CD4-positive, alpha-beta T cell (primary cell): ENCODE results near the gene MAPK11. TPM values are rescaled to one million over a fixed set of nuclear protein-coding genes. Genes with fewer than 3 reads are reported as not detected.

Experiments
- ATAC-seq: fragments of 200-7000 bp; cut with Tn5 transposase; one replicate; pipeline ENCODE4 v1.10.0; 2022; ENCODE audit warnings: mild to moderate bottlenecking; ENCODE audit not compliant: poor library complexity
- CTCF ChIA-PET: fragments of 350-600 bp; sonication (Branson Sonifier 250); formaldehyde crosslinking; loops from one replicate; lab custom pipeline; 2021; ENCODE audit warnings: antibody characterized with exemption, inconsistent platforms; lab: Charles Lee
- POLR2A ChIA-PET: fragments of 350-600 bp; sonication (Branson Sonifier 250); formaldehyde crosslinking; loops from one replicate; lab custom pipeline; 2021; ENCODE audit warnings: antibody characterized with exemption, inconsistent platforms; lab: Charles Lee
- DNase-seq, 14 experiments: peaks; one replicate each; pipeline ENCODE4 v3.0.0-alpha.2; 2013 to 2020; ENCODE audit warnings: mixed read lengths in 2 of 14
- H3K27ac ChIP-seq, 2 donors: one replicate each; pipeline versions ENCODE4 v1.5.1 to v1.7.0; 2013; ENCODE audit warnings: low read length in 2 of 2, low read depth in 1 of 2, mild to moderate bottlenecking in 1 of 2
- H3K27me3 ChIP-seq, 2 experiments: 1 replicate in 1 of 2; 2 replicates in 1 of 2; pipeline versions ENCODE4 v1.6.1 to v1.7.0; 2013; ENCODE audit warnings: low read length in 2 of 2, control low read depth in 1 of 2, mild to moderate bottlenecking in 1 of 2, moderate library complexity in 1 of 2; ENCODE audit not compliant: insufficient read depth in 2 of 2, control insufficient read depth in 1 of 2
- H3K36me3 ChIP-seq: one replicate; pipeline ENCODE4 v1.6.1; 2013; ENCODE audit warnings: low read length, control low read depth; ENCODE audit not compliant: insufficient read depth
- H3K4me1 ChIP-seq: one replicate; pipeline ENCODE4 v1.6.1; 2013; ENCODE audit warnings: low read length, control low read depth; ENCODE audit not compliant: insufficient read depth
- H3K4me3 ChIP-seq: one replicate; pipeline ENCODE4 v1.5.1; 2013; ENCODE audit warnings: mild to moderate bottlenecking, low read length, moderate library complexity
- H3K9me3 ChIP-seq, 2 experiments: 1 replicate in 1 of 2; 2 replicates in 1 of 2; pipeline versions ENCODE4 v1.6.1 to v1.7.0; 2013; ENCODE audit warnings: low read length in 2 of 2, mild to moderate bottlenecking in 2 of 2, control low read depth in 1 of 2, moderate library complexity in 1 of 2; ENCODE audit not compliant: control insufficient read depth in 1 of 2, insufficient read depth in 1 of 2
- H3K27ac Mint-ChIP-seq: one replicate; pipeline ENCODE4 v1.8.0; 2020; ENCODE audit warnings: mixed read lengths
- H3K27me3 Mint-ChIP-seq: one replicate; pipeline ENCODE4 v1.8.0; 2021; ENCODE audit warnings: mixed read lengths
- H3K36me3 Mint-ChIP-seq: one replicate; pipeline ENCODE4 v1.8.0; 2021; ENCODE audit warnings: low read depth, mixed read lengths
- H3K4me1 Mint-ChIP-seq: one replicate; pipeline ENCODE4 v1.8.0; 2021; ENCODE audit warnings: low read depth, mixed read lengths
- H3K4me3 Mint-ChIP-seq: one replicate; pipeline ENCODE4 v1.8.0; 2020; ENCODE audit warnings: mild to moderate bottlenecking, mixed read lengths
- H3K9me3 Mint-ChIP-seq: one replicate; pipeline ENCODE4 v1.8.0; 2020; ENCODE audit warnings: mixed read lengths
- CTCF ChIP-seq: fragments of 200-600 bp; IDR thresholded peaks from one replicate; pipeline ENCODE4 v1.8.0; 2022; ENCODE audit warnings: antibody characterized with exemption, mild to moderate bottlenecking
- intact Hi-C, 2 experiments: fragments of 100-400 bp; cut with DNase I in 1 of 2; cut with micrococcal nuclease in 1 of 2; formaldehyde crosslinking; loops; one replicate each; pipeline versions ENCODE4 v1.15.1 to v1.9.0; 2023 to 2025; cut with DNase I, micrococcal nuclease
- total RNA-seq, 174 experiments: library from RNA in 2 of 174; stranded (reverse) in 2 of 174; gene quantifications; one replicate each; pipeline ENCODE4 v1.2.3 and lab custom pipeline; 2021 to 2026

The MAPK11 gene
- total RNA-seq, 2 experiments from 2014 or later: 4.2 to 4.9 TPM

DNA sequence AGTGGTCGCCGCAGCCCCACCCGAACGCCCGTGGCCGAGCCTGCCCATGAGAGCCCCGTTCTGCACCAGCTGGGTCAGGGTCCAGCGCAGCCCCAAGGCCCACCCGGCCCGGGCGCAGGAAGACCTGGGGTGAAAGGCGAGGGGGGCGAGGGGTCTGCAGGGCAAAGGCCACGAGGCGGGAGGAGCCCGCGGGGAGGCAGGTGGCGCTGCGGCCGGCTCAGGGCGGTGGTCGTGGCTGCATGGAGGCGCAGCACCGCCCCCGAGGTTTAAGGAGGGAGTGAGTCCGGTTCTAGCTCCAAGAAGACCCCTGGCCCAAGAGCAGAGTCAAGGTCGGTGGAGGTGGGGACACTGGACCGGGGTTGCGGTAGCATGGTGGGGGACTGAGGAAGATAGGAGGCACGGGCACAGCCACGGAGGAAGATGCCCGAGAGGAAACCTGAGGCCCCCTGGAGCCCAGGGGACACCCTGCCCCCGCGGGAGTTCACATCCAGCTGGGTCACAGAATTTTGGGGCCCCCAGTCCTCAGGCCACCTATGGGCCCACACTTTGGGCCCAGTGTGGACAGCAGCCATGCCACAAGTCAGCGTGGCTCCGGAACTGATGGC is 18.6 kb downstream of the MAPK11 start:
- peak overlapping the region in 1 of 2 donors; percentile 13 for H3K27ac ChIP-seq
- peaks cover 12% of the 10 kb centered on the region for H3K36me3 Mint-ChIP-seq
- H3K4me1 Mint-ChIP-seq: peaks cover 26% of the 10 kb centered on the region
- TF ChIP-seq CTCF: no peak
- no peaks in the 10 kb centered on the region for H3K27me3 ChIP-seq
- peak overlapping the region; percentile 55 for H3K27ac Mint-ChIP-seq
- no peaks in the 10 kb centered on the region for H3K27me3 Mint-ChIP-seq
- peak overlapping the region; percentile 84 for H3K4me3 Mint-ChIP-seq
- no peaks in the 10 kb centered on the region for H3K9me3 ChIP-seq
- DNase-seq (peak in 1 of 14 experiments; percentile 36), ATAC-seq (peak; percentile 9)
- intact Hi-C loops: loop anchor here (1.0 to 5.0 kb wide), 5 partner anchors 19 to 247 kb away; partner anchors contain the start of genes DENND6B (in 2 of the 2), MAPK11 (in 1 of the 2) and PPP6R2 (in 1 of the 2)
- H3K4me1 ChIP-seq: peaks cover 50% of the 10 kb centered on the region
- peak overlapping the region; percentile 87 for H3K4me3 ChIP-seq
- no peaks in the 10 kb centered on the region for H3K9me3 Mint-ChIP-seq
- peaks cover 19% of the 10 kb centered on the region for H3K36me3 ChIP-seq
- ChIA-PET POLR2A (interaction anchor here (1.0 to 3.1 kb wide), 11 partner anchors 9 to 377 kb away, joined by 3 to 17 read pairs (median 5); partner anchors contain the start of genes ARSA, LMF2, NCAPH2 and SCO2), CTCF (interaction anchor here (0.6 to 2.5 kb wide), 6 partner anchors 11 to 369 kb away, joined by 3 to 16 read pairs (median 4); partner anchors contain the start of gene SCO2)

- Mint-ChIP-seq H3K27me3 (no peaks in the 10 kb centered on the region), H3K27ac (peak within 1 kb of the TSS; percentile 55), H3K36me3 (peaks cover 12% of the 10 kb centered on the region), H3K9me3 (no peaks in the 10 kb centered on the region), H3K4me3 (peak within 1 kb of the TSS; percentile 84), H3K4me1 (peaks cover 26% of the 10 kb centered on the region)
- CTCF ChIA-PET: interaction anchor here (0.6 to 2.5 kb wide), 5 partner anchors 13 to 370 kb away, joined by 3 to 16 read pairs (median 3); partner anchors contain the start of gene SCO2
- Histone ChIP-seq H3K36me3 (peaks cover 27% of the 10 kb centered on the region), H3K9me3 (no peaks in the 10 kb centered on the region), H3K4me1 (peaks cover 57% of the 10 kb centered on the region), H3K27me3 (no peaks in the 10 kb centered on the region), H3K4me3 (peak within 1 kb of the TSS; percentile 87), H3K27ac (peak within 1 kb of the TSS in 1 of 2 donors; percentile 53)
- intact Hi-C loops: loop anchor here in 1 of 2 experiments (5.0 kb wide), 1 partner anchor 246 kb away; no protein-coding TSS in a partner anchor
- DNase-seq (peak; percentile 60 to 91 (median 77)), ATAC-seq (peak; percentile 79)
- POLR2A ChIA-PET: interaction anchor here (0.7 to 3.1 kb wide), 14 partner anchors 9 to 377 kb away, joined by 3 to 17 read pairs (median 5); partner anchors contain the start of genes ARSA, LMF2, MAPK12 and NCAPH2
- TF ChIP-seq CTCF: no peak
Observed at GRCh38 chr22:50250555-50251476, 19.4 kb downstream of the MAPK11 start, which contains the start of gene HDAC10. HDAC10 (minus strand) TSS chr22:50251265; CDS start chr22:50251032, 233 bp downstream.

DNA sequence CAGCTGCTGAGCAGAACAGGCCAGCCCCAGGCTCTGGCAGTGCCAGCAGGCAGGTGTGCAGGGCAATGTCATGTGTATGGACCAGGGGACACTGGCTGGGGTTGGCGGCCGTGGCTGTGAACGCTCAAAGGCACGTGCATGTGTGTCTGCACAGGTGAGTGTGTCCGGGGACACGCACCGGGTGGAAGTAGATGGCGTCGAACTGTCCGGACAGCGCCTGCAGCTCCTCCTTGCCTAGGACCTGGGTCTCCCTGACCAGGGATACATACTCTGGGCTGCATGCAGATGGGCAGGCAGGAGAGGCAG is 20.0 kb downstream of the MAPK11 start:
- Mint-ChIP-seq H3K27ac (peak overlapping the region; percentile 47), H3K4me1 (peaks cover 26% of the 10 kb centered on the region), H3K36me3 (peaks cover 12% of the 10 kb centered on the region), H3K9me3 (no peaks in the 10 kb centered on the region), H3K27me3 (no peaks in the 10 kb centered on the region), H3K4me3 (peak overlapping the region; percentile 80)
- ATAC-seq (no peak), DNase-seq (no peak)
- Histone ChIP-seq H3K36me3 (peaks cover 29% of the 10 kb centered on the region), H3K9me3 (no peaks in the 10 kb centered on the region), H3K27ac (no peak overlapping the region), H3K4me3 (peak overlapping the region; percentile 87), H3K4me1 (peaks cover 63% of the 10 kb centered on the region), H3K27me3 (no peaks in the 10 kb centered on the region)
- intact Hi-C loops: loop anchor here in 1 of 2 experiments (5.0 kb wide), 1 partner anchor 247 kb away; no protein-coding TSS in a partner anchor
- ChIA-PET CTCF (interaction anchor here (1.3 to 2.5 kb wide), 2 partner anchors 22 to 275 kb away, joined by 3 to 9 read pairs; partner anchors contain the start of gene SCO2), POLR2A (interaction anchor here (0.7 to 3.1 kb wide), 10 partner anchors 9 to 378 kb away, joined by 3 to 17 read pairs (median 4); partner anchors contain the start of genes ARSA, LMF2, MAPK12 and NCAPH2)
- no peak for TF ChIP-seq CTCF
